B cell (primary cell): Measurements from ENCODE around the gene SEZ6L2. TPM values are rescaled to one million over a fixed set of nuclear protein-coding genes. Genes with fewer than 3 reads are reported as not detected.

ENCODE experiments used
- ATAC-seq: fragments of 200-7000 bp; cut with Tn5 transposase; one replicate; pipeline ENCODE4 v1.10.0; 2021; ENCODE audit warnings: low read depth, mild to moderate bottlenecking, moderate number of reproducible peaks, moderate library complexity
- CTCF ChIA-PET: fragments of 350-600 bp; sonication (Branson Sonifier 250); formaldehyde crosslinking; loops from one replicate; lab custom pipeline; 2021; ENCODE audit warnings: antibody characterized with exemption, inconsistent platforms; lab: Charles Lee
- POLR2A ChIA-PET: fragments of 350-600 bp; sonication (Branson Sonifier 250); formaldehyde crosslinking; loops from one replicate; lab custom pipeline; 2021; ENCODE audit warnings: antibody characterized with exemption; lab: Charles Lee
- DNase-seq: peaks from one replicate; pipeline ENCODE4 v3.0.0; 2013
- H2AFZ ChIP-seq: 2 replicates; pipeline ENCODE4 v1.6.1; 2012; ENCODE audit warnings: mild to moderate bottlenecking, low read depth, low read length; ENCODE audit not compliant: insufficient read depth, poor library complexity, severe bottlenecking
- H3K27ac ChIP-seq, 2 donors: 1 replicate in 1 of 2; 2 replicates in 1 of 2; pipeline ENCODE4 v1.5.1; 2012 to 2013; ENCODE audit warnings: low read length in 2 of 2, mild to moderate bottlenecking in 2 of 2, moderate library complexity in 1 of 2
- H3K27me3 ChIP-seq, 4 experiments: fragments of 200-600 bp in 1 of 4; sonication (generic) in 1 of 4; replicated peaks in 1 of 4; 1 replicate in 2 of 4; 2 replicates in 2 of 4; pipeline versions ENCODE4 v1.6.1 to v1.7.0; 2013 to 2016; ENCODE audit warnings: low read length in 3 of 4, mild to moderate bottlenecking in 2 of 4, mixed read lengths in 1 of 4, moderate library complexity in 1 of 4; ENCODE audit not compliant: insufficient read depth in 4 of 4, control insufficient read depth in 3 of 4; ENCODE audit errors: control extremely low read depth in 1 of 4
- H3K36me3 ChIP-seq, 2 experiments: replicated peaks in 1 of 2; 1 replicate in 1 of 2; 2 replicates in 1 of 2; pipeline versions ENCODE4 v1.6.1 to v1.7.1; 2013; ENCODE audit warnings: low read length in 1 of 2; ENCODE audit not compliant: insufficient read depth in 2 of 2, control insufficient read depth in 1 of 2; ENCODE audit errors: control extremely low read depth in 1 of 2, extremely low read depth in 1 of 2
- H3K4me1 ChIP-seq, 2 donors: fragments of 200-600 bp in 1 of 2; sonication (generic) in 1 of 2; 1 replicate in 1 of 2; 2 replicates in 1 of 2; pipeline versions ENCODE4 v1.5.1 to v1.6.1; 2013 to 2017; ENCODE audit warnings: low read length in 2 of 2; ENCODE audit not compliant: control insufficient read depth in 2 of 2, insufficient read depth in 2 of 2
- H3K4me2 ChIP-seq: replicated peaks from 2 replicates; pipeline ENCODE3; 2012; ENCODE audit warnings: mild to moderate bottlenecking, low read depth, low read length; ENCODE audit not compliant: poor library complexity, severe bottlenecking
- H3K4me3 ChIP-seq, 5 experiments: fragments of 200-600 bp in 1 of 5; sonication (generic) in 1 of 5; 1 replicate in 3 of 5; 2 replicates in 2 of 5; pipeline versions ENCODE4 v1.5.1 to v1.7.0; 2011 to 2016; ENCODE audit warnings: low read length in 4 of 5, mild to moderate bottlenecking in 4 of 5, low read depth in 2 of 5, control low read depth in 1 of 5, moderate library complexity in 1 of 5; ENCODE audit not compliant: insufficient read depth in 1 of 5; ENCODE audit errors: control extremely low read depth in 1 of 5, extremely low read depth in 1 of 5
- H3K79me2 ChIP-seq: fragments of 200-600 bp; sonication (generic); one replicate; pipeline ENCODE4 v1.6.0; 2016; ENCODE audit warnings: low read length; ENCODE audit not compliant: control insufficient read depth, insufficient read depth
- H3K9ac ChIP-seq: fragments of 200-600 bp; sonication (generic); 2 replicates; pipeline ENCODE4 v1.6.1; 2017; ENCODE audit warnings: mild to moderate bottlenecking, low read length, moderate library complexity
- H3K9me3 ChIP-seq, 3 donors: one replicate each; pipeline versions ENCODE4 v1.6.1 to v1.7.1; 2013; ENCODE audit warnings: low read length in 2 of 3; ENCODE audit not compliant: control insufficient read depth in 2 of 3, insufficient read depth in 1 of 3; ENCODE audit errors: control extremely low read depth in 1 of 3
- H4K20me1 ChIP-seq: 2 replicates; pipeline ENCODE4 v1.6.0; 2012; ENCODE audit warnings: mild to moderate bottlenecking, low read length; ENCODE audit not compliant: insufficient read depth, control insufficient read depth, poor library complexity, severe bottlenecking
- H3K27ac Mint-ChIP-seq: one replicate; pipeline ENCODE4 v1.8.0; 2021; ENCODE audit warnings: mixed read lengths
- H3K27me3 Mint-ChIP-seq: one replicate; pipeline ENCODE4 v1.8.0; 2021; ENCODE audit warnings: mixed read lengths
- H3K4me1 Mint-ChIP-seq: one replicate; pipeline ENCODE4 v1.8.0; 2021; ENCODE audit warnings: mixed read lengths
- H3K4me3 Mint-ChIP-seq: one replicate; pipeline ENCODE4 v1.8.0; 2021; ENCODE audit warnings: mixed read lengths
- H3K9me3 Mint-ChIP-seq: one replicate; pipeline ENCODE4 v1.8.0; 2022; ENCODE audit warnings: mixed read lengths; ENCODE audit not compliant: insufficient read depth
- CTCF ChIP-seq: fragments of 200-600 bp; IDR thresholded peaks from one replicate; pipeline ENCODE4 v1.8.0; 2022; ENCODE audit warnings: antibody characterized with exemption, mild to moderate bottlenecking
- EZH2 ChIP-seq: IDR thresholded peaks from 2 replicates; pipeline ENCODE4 v1.6.1; 2012; ENCODE audit warnings: borderline replicate concordance, low read depth, mild to moderate bottlenecking, moderate library complexity, low read length; ENCODE audit not compliant: insufficient read depth, poor library complexity, severe bottlenecking
- WGBS: methylation state at CpG from one replicate; pipeline ENCODE4 v1.1.5; 2013; ENCODE audit warnings: missing lambda C conversion rate; ENCODE audit not compliant: insufficient coverage; 5-methylcytosine and 5-hydroxymethylcytosine counted together
- intact Hi-C: fragments of 100-400 bp; cut with micrococcal nuclease; formaldehyde crosslinking; loops from one replicate; pipeline ENCODE4 v1.10.0; 2022
- polyA plus RNA-seq: library from polyadenylated mRNA; depleted of rRNA; stranded (reverse); fragments of >200 nt; gene quantifications from 2 replicates; pipeline ENCODE4 v1.2.3, GENCODE V29; 2012
- total RNA-seq, 2 donors: library from RNA; stranded (reverse); fragments of 120-200 nt in 1 of 2; gene quantifications; 1 replicate in 1 of 2; 2 replicates in 1 of 2; pipeline versions ENCODE4 v1.2.3 to v1.2.4, GENCODE V29; 2013 to 2022

SEZ6L2 gene
- total and polyA plus RNA-seq, 2 donors (not counting 1 experiment from before 2014, with no cell fraction given) = 0.10 TPM; not detected in 1

DNA sequence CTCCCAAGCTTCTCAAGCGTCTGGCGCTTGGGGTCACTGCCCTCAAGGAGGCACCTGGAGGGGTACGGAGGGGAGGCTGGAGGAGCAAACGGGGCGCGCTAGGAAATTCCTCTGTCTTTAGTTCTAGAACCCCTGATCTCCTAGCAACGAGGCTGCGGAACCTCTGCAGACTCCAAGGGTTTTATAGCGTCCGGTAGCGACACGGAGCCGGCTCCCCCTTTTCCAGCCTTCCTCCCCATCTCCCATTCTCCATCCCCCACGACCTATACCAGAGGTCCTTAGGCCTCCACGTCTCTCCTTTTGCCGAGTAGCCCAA lies 35.7 kb downstream of the SEZ6L2 start:
- TF ChIP-seq EZH2 (no peak), CTCF (no peak)
- no peak overlapping the region for H3K9ac ChIP-seq
- Mint-ChIP-seq H3K4me3 (peak overlapping the region; percentile 96), H3K4me1 (peaks cover 21% of the 10 kb centered on the region), H3K9me3 (no peaks in the 10 kb centered on the region), H3K27ac (peak overlapping the region; percentile 99), H3K27me3 (no peaks in the 10 kb centered on the region)
- H3K9me3 ChIP-seq = peaks cover 0 to 4% (median 0%) of the 10 kb centered on the region in 3 donors
- H3K36me3 ChIP-seq = peaks cover 4 to 19% of the 10 kb centered on the region in 2 experiments
- 97% methylated on average over 5 of the region's 16 CpGs for WGBS
- H4K20me1 ChIP-seq = peaks cover 6% of the 10 kb centered on the region
- peak overlapping the region; percentile 96 to 97 for H3K27ac ChIP-seq
- no peaks in the 10 kb centered on the region for H3K27me3 ChIP-seq
- H3K4me1 ChIP-seq = peaks cover 14 to 19% of the 10 kb centered on the region in 2 donors
- CTCF ChIA-PET = interaction anchor here (0.8 to 1.4 kb wide), 3 partner anchors 15 to 63 kb away, joined by 4 to 6 read pairs (median 4); partner anchors contain the start of genes KCTD13 and PAGR1
- POLR2A ChIA-PET = interaction anchor here (0.5 to 1.3 kb wide), 7 partner anchors 18 to 1000 kb away, joined by 3 to 7 read pairs (median 3); partner anchors contain the start of genes SH2B1, TAOK2 and TMEM219
- intact Hi-C loops = loop anchor here (1.0 to 10.0 kb wide), 13 partner anchors 15 to 531 kb away; partner anchors contain the start of genes ASPHD1, C16orf54, INO80E and KCTD13
- peaks cover 16% of the 10 kb centered on the region for H3K79me2 ChIP-seq
- no peak overlapping the region for H3K4me3 ChIP-seq
- peak overlapping the region; percentile 89 for H3K4me2 ChIP-seq
- ATAC-seq = no peak
- no peak for DNase-seq
- peak overlapping the region; percentile 78 for H2AFZ ChIP-seq
